HepG2 (cell line): Measurements from ENCODE around the gene RNU6-8. TPM values are rescaled to one million over a fixed set of nuclear protein-coding genes. Genes with fewer than 3 reads are reported as not detected.

Experiments used
- BHLHE40 ChIP-seq: IDR thresholded peaks from 2 replicates; pipeline ENCODE4 v1.6.1; 2011; ENCODE audit warnings: low read length, improper control_type of control experiment
- ELF3 ChIP-seq: IDR thresholded peaks from 2 replicates; pipeline ENCODE4 v1.6.1; 2016; ENCODE audit warnings: missing genetic modification reagents, missing compliant biosample characterization
- HMGXB3 ChIP-seq: sonication (generic); formaldehyde crosslinking; IDR thresholded peaks from 2 replicates; pipeline ENCODE4 v1.4.0; 2020; ENCODE audit warnings: missing genetic modification reagents, borderline replicate concordance
- KIAA2018 ChIP-seq: sonication (generic); formaldehyde crosslinking; IDR thresholded peaks from 2 replicates; pipeline ENCODE4 v1.5.0; 2020; ENCODE audit warnings: mild to moderate bottlenecking, missing genetic modification reagents, borderline replicate concordance
- KMT2B ChIP-seq: IDR thresholded peaks from 2 replicates; pipeline ENCODE4 v1.6.1; 2016; ENCODE audit warnings: missing genetic modification reagents, missing compliant biosample characterization
- NR2C2 ChIP-seq: sonication (generic); formaldehyde crosslinking; IDR thresholded peaks from 2 replicates; pipeline ENCODE4 v1.4.0; 2020; ENCODE audit warnings: missing genetic modification reagents, mild to moderate bottlenecking, moderate library complexity, borderline replicate concordance
- SRSF4 ChIP-seq: fragments of 200-400 bp; formaldehyde crosslinking; IDR thresholded peaks from one replicate; pipeline ENCODE4 v1.6.1; 2018; ENCODE audit warnings: mild to moderate bottlenecking, low read depth, low read length, moderate library complexity; ENCODE audit not compliant: poor library complexity, severe bottlenecking
- TOPORS ChIP-seq: sonication (generic); formaldehyde crosslinking; IDR thresholded peaks from 2 replicates; pipeline ENCODE4 v1.8.0; 2023; ENCODE audit warnings: mild to moderate bottlenecking, missing genetic modification reagents
- ZNF784 ChIP-seq: sonication (generic); formaldehyde crosslinking; IDR thresholded peaks from 2 replicates; pipeline ENCODE4 v1.5.1; 2020; ENCODE audit warnings: missing genetic modification reagents, mild to moderate bottlenecking, borderline replicate concordance
- ZNF816 ChIP-seq: sonication (generic); formaldehyde crosslinking; IDR thresholded peaks from 2 replicates; pipeline ENCODE4 v1.8.0; 2022; ENCODE audit warnings: missing genetic modification reagents, mild to moderate bottlenecking, borderline replicate concordance
- ZZZ3 ChIP-seq: sonication (generic); formaldehyde crosslinking; IDR thresholded peaks from 2 replicates; pipeline ENCODE4 v1.4.0; 2020; ENCODE audit warnings: missing genetic modification reagents, mild to moderate bottlenecking, borderline replicate concordance
- polyA plus RNA-seq, 8 experiments: library from polyadenylated mRNA; depleted of rRNA in 3 of 8; stranded (reverse) in 7 of 8; unstranded in 1 of 8; fragments of >200 nt; fragmentation: Illumina TruSeq in 4 of 8; extraction: Trizol in 4 of 8; gene quantifications; 2 replicates each; pipeline versions ENCODE4 v1.2.1 to v1.2.3, GENCODE V29; 2011 to 2016; ENCODE audit warnings: low read depth in 4 of 8, missing spikeins in 1 of 8, mixed read lengths in 1 of 8; ENCODE audit not compliant: insufficient read depth in 1 of 8
- total RNA-seq, 5 experiments: library from RNA; depleted of rRNA; stranded (reverse); fragments of >200 nt; fragmentation: Illumina TruSeq; extraction: Trizol; gene quantifications; 2 replicates each; pipeline ENCODE4 v1.2.3, GENCODE V29; 2016; ENCODE audit warnings: low read depth in 1 of 5

The RNU6-8 gene
- total and polyA plus RNA-seq, 2 of the 13 experiments (the other 11 are each of a cell fraction or from before 2014, with no cell fraction given): under 0.01 TPM; not detected in 1

GRCh38 chr14:32201193-32201815 is 1.8 kb downstream of the RNU6-8 start (continued):
- TF ChIP-seq KIAA2018 (CRISPR knock-in tag): no peak
- TF ChIP-seq BHLHE40: peak; percentile 71
- TF ChIP-seq KMT2B (CRISPR knock-in tag): peak; percentile 95
- TF ChIP-seq TOPORS (CRISPR knock-in tag): peak; percentile 85; the same call in 1 of the 2 replicates
- peak; percentile 96; the same call in 1 of the 2 replicates for TF ChIP-seq ZNF784 (CRISPR knock-in tag)
- TF ChIP-seq NR2C2 (CRISPR knock-in tag): peak; percentile 96
- TF ChIP-seq ELF3 (CRISPR knock-in tag): peak; percentile 7; the same call in 1 of the 2 replicates
- TF ChIP-seq ZNF816 (CRISPR knock-in tag): peak; percentile 96; the same call in 1 of the 2 replicates
- TF ChIP-seq ZZZ3 (CRISPR knock-in tag): peak; percentile 84; the same call in 1 of the 2 replicates
- TF ChIP-seq SRSF4: no peak
- peak; percentile 90 for TF ChIP-seq HMGXB3 (CRISPR knock-in tag)
